HL-60 (cell line): ENCODE results near the gene PCGF3.

Source experiments
- POLR2AphosphoS5 ChIP-seq: IDR thresholded peaks from 2 replicates; pipeline ENCODE4 v1.6.1; 2012; ENCODE audit warnings: low read depth
- SPI1 ChIP-seq: IDR thresholded peaks from 2 replicates; pipeline ENCODE4 v1.6.1; 2012; ENCODE audit warnings: low read depth, mild to moderate bottlenecking, borderline replicate concordance
- TF ChIP-seq, protein P1 (sequence below): IDR thresholded peaks from 2 replicates; pipeline ENCODE4 v1.6.1; 2012; ENCODE audit warnings: low read depth; ENCODE audit not compliant: insufficient replicate concordance
- TF ChIP-seq, protein P2 (sequence below): IDR thresholded peaks from one replicate; pipeline ENCODE4 v1.5.1; 2011; ENCODE audit warnings: low read length, control low read depth, inconsistent platforms; ENCODE audit not compliant: insufficient read depth

DNA sequence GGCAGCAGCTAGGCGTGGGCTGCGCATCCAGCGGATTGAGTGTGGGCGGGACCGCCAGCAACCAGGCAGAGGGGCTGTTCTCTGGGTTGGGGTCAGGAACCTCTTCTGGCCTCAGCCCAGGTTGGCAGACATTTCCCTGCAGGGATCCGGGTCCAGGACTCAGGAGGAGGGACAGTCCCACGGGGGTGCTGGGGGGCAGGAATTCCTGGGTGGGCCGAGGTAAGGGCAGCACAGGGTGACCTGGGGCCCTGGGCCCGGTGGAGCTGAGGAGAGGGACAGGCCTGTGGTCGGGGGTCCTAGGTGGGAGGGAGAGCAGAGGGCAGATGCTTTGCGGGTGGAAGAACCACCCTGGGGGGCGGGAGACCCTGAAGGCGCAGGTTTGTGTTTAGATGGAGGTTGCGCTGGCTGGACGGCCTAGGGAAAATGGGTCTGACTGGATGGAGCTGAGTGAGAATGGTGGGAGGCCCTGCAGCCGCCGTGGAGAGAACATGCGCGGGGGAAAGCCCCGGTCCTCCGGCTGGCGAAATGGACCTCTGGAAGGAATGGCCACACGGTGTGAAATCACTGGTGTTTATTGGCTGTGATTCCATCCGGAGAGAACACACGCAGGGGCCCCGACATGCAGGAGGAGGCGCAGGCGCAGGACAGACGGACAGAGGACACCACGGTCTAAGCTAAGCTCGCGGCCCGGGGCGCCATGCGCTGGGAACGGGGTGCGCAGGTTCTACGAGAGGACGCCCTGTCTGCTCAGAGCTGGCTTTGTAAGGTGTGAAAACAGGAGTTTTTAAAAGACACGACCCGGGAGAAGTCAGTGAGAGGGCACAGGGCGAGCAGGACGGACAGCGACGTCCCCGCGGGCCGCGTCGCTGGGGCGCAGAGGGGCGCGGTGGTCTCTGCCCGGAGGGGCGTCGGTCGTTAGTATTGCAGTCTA, 79.0 kb downstream of the PCGF3 start:
- TF ChIP-seq, protein P1, sequence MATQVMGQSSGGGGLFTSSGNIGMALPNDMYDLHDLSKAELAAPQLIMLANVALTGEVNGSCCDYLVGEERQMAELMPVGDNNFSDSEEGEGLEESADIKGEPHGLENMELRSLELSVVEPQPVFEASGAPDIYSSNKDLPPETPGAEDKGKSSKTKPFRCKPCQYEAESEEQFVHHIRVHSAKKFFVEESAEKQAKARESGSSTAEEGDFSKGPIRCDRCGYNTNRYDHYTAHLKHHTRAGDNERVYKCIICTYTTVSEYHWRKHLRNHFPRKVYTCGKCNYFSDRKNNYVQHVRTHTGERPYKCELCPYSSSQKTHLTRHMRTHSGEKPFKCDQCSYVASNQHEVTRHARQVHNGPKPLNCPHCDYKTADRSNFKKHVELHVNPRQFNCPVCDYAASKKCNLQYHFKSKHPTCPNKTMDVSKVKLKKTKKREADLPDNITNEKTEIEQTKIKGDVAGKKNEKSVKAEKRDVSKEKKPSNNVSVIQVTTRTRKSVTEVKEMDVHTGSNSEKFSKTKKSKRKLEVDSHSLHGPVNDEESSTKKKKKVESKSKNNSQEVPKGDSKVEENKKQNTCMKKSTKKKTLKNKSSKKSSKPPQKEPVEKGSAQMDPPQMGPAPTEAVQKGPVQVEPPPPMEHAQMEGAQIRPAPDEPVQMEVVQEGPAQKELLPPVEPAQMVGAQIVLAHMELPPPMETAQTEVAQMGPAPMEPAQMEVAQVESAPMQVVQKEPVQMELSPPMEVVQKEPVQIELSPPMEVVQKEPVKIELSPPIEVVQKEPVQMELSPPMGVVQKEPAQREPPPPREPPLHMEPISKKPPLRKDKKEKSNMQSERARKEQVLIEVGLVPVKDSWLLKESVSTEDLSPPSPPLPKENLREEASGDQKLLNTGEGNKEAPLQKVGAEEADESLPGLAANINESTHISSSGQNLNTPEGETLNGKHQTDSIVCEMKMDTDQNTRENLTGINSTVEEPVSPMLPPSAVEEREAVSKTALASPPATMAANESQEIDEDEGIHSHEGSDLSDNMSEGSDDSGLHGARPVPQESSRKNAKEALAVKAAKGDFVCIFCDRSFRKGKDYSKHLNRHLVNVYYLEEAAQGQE: no peak
- TF ChIP-seq, protein P2, sequence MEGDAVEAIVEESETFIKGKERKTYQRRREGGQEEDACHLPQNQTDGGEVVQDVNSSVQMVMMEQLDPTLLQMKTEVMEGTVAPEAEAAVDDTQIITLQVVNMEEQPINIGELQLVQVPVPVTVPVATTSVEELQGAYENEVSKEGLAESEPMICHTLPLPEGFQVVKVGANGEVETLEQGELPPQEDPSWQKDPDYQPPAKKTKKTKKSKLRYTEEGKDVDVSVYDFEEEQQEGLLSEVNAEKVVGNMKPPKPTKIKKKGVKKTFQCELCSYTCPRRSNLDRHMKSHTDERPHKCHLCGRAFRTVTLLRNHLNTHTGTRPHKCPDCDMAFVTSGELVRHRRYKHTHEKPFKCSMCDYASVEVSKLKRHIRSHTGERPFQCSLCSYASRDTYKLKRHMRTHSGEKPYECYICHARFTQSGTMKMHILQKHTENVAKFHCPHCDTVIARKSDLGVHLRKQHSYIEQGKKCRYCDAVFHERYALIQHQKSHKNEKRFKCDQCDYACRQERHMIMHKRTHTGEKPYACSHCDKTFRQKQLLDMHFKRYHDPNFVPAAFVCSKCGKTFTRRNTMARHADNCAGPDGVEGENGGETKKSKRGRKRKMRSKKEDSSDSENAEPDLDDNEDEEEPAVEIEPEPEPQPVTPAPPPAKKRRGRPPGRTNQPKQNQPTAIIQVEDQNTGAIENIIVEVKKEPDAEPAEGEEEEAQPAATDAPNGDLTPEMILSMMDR: no peak
- TF ChIP-seq SPI1: no peak
- TF ChIP-seq POLR2AphosphoS5: no peak
